ENCODE results near the gene KANSL1. TPM values are rescaled to one million over a fixed set of nuclear protein-coding genes. Genes with fewer than 3 reads are reported as not detected.

KANSL1 gene
- polyA plus RNA-seq, 1 donor from 2014 or later: 65.0 TPM

DNA sequence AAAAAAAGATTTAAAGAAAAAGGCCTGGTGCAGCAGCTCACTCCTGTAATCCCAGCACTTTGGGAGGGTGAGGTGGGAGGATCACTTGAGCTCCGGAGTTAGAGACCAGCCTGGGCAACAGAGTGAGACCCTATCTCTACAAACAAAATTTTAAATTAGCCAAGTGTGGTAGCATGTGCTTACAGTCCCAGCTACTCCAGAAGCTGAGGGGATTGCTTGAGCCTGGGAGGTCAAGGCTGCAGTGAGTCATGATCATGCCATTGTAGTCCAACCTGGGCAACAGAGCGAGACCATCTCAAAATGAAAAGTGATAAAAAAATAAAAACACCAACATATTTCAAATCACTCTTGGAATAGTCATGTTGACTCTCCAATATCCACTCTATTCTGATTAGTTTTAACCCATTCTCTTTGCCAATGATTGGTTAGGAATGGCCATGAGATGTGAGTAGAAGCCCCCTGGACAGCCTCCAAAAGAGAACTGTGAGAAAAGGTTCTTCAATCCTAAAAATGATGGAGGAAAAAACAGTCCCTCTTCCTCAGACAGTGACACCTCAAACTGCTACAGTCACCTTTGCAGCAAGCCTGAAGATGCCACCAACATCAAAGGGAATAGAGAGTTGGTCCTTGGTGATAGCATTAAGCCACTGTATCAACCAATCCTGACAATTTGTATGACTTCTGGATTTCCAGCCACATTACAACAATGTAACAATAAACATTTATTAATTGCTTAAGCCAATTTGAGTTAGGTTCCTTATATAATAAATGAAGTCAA is 2.9 kb upstream of the KANSL1 start:
- Histone ChIP-seq H3K9me2 (ENCODE audit: insufficient read depth, low read length) (no peaks in the 10 kb centered on the region), H3K4me3 (ENCODE audit: low read length) (no peak overlapping the region), H3K9ac (ENCODE audit: low read length) (no peak overlapping the region), H3K36me3 (ENCODE audit: insufficient read depth, low read length) (no peaks in the 10 kb centered on the region), H3K4me2 (ENCODE audit: low read length) (no peak overlapping the region), H2AFZ (ENCODE audit: low read depth, low read length) (no peak overlapping the region), H3K27me3 (ENCODE audit: insufficient read depth, low read depth, low read length) (peaks cover 2% of the 10 kb centered on the region), H3F3A (ENCODE audit: insufficient read depth, low read length, poor library complexity, severe bottlenecking) (peaks cover 20% of the 10 kb centered on the region), H3K79me2 (replicated peaks; ENCODE audit: insufficient read depth, low read length) (peaks cover 74% of the 10 kb centered on the region), H4K20me1 (ENCODE audit: insufficient read depth) (peaks cover 9% of the 10 kb centered on the region), H3K27ac (ENCODE audit: low read length) (no peak overlapping the region), H3K9me3 (ENCODE audit: low read length) (no peaks in the 10 kb centered on the region)
- TF ChIP-seq POLR2AphosphoS5 (IDR thresholded peaks at IDR 0.05) (no peak), EZH2 (IDR thresholded peaks at IDR 0.05; ENCODE audit: borderline replicate concordance, insufficient read depth, low read length, poor library complexity, severe bottlenecking) (no peak)

DNA sequence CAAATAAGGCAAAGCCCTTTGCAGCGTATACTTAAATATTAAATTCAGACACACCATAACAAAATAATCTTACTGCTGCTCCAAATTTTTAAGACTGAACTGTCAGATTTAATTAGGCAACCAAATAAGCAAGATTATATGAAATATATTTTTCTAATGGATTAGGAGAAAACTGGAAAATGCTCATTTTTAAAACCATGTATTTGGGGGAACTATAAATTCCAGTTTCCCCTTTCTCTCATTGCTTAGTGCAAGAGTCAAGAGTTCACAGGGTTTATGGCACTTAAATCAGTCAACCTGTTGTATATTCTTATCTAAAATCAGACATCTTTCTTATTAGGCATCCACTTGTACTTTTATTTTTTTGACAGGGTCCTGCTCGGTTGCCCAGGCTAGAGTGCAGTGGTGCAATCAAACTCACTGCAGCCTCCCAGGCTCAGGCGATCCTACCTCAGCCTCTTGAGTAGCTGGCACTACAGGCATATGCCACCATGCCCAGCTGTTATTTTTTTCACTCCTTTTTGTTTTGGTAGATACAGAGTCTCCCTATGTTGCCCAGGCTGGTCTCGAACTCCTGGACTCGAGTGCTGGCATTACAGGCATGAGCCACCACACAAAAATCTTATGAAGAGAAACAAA is 2.1 kb upstream of the KANSL1 start:
- Histone ChIP-seq H3K4me3 (ENCODE audit: low read length) (no peak overlapping the region), H3K9ac (ENCODE audit: low read length) (peak overlapping the region; percentile 35), H3K9me2 (ENCODE audit: insufficient read depth, low read length) (no peaks in the 10 kb centered on the region), H3K4me2 (ENCODE audit: low read length) (no peak overlapping the region), H3F3A (ENCODE audit: insufficient read depth, low read length, poor library complexity, severe bottlenecking) (peaks cover 23% of the 10 kb centered on the region), H3K9me3 (ENCODE audit: low read length) (no peaks in the 10 kb centered on the region), H3K27me3 (ENCODE audit: insufficient read depth, low read depth, low read length) (peaks cover 2% of the 10 kb centered on the region), H3K36me3 (ENCODE audit: insufficient read depth, low read length) (no peaks in the 10 kb centered on the region), H3K79me2 (replicated peaks; ENCODE audit: insufficient read depth, low read length) (peaks cover 76% of the 10 kb centered on the region), H3K27ac (ENCODE audit: low read length) (peak overlapping the region; percentile 56), H4K20me1 (ENCODE audit: insufficient read depth) (peaks cover 17% of the 10 kb centered on the region), H2AFZ (ENCODE audit: low read depth, low read length) (no peak overlapping the region)
- no peak for TF ChIP-seq EP300 (conservative IDR thresholded peaks at IDR 0.05; ENCODE audit: poor library complexity, severe bottlenecking)
- TF ChIP-seq RAD21 (conservative IDR thresholded peaks at IDR 0.05): no peak
- no peak for TF ChIP-seq POLR2AphosphoS5 (IDR thresholded peaks at IDR 0.05)
- no peak for TF ChIP-seq TAF1 (IDR thresholded peaks at IDR 0.05; ENCODE audit: low read depth)
- TF ChIP-seq MXI1 (conservative IDR thresholded peaks at IDR 0.05; ENCODE audit: poor library complexity, severe bottlenecking): no peak
- TF ChIP-seq, protein P1, sequence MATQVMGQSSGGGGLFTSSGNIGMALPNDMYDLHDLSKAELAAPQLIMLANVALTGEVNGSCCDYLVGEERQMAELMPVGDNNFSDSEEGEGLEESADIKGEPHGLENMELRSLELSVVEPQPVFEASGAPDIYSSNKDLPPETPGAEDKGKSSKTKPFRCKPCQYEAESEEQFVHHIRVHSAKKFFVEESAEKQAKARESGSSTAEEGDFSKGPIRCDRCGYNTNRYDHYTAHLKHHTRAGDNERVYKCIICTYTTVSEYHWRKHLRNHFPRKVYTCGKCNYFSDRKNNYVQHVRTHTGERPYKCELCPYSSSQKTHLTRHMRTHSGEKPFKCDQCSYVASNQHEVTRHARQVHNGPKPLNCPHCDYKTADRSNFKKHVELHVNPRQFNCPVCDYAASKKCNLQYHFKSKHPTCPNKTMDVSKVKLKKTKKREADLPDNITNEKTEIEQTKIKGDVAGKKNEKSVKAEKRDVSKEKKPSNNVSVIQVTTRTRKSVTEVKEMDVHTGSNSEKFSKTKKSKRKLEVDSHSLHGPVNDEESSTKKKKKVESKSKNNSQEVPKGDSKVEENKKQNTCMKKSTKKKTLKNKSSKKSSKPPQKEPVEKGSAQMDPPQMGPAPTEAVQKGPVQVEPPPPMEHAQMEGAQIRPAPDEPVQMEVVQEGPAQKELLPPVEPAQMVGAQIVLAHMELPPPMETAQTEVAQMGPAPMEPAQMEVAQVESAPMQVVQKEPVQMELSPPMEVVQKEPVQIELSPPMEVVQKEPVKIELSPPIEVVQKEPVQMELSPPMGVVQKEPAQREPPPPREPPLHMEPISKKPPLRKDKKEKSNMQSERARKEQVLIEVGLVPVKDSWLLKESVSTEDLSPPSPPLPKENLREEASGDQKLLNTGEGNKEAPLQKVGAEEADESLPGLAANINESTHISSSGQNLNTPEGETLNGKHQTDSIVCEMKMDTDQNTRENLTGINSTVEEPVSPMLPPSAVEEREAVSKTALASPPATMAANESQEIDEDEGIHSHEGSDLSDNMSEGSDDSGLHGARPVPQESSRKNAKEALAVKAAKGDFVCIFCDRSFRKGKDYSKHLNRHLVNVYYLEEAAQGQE (IDR thresholded peaks at IDR 0.05; ENCODE audit: borderline replicate concordance): no peak
- TF ChIP-seq EZH2 (IDR thresholded peaks at IDR 0.05; ENCODE audit: borderline replicate concordance, insufficient read depth, low read length, poor library complexity, severe bottlenecking): no peak
- TF ChIP-seq, protein P2, sequence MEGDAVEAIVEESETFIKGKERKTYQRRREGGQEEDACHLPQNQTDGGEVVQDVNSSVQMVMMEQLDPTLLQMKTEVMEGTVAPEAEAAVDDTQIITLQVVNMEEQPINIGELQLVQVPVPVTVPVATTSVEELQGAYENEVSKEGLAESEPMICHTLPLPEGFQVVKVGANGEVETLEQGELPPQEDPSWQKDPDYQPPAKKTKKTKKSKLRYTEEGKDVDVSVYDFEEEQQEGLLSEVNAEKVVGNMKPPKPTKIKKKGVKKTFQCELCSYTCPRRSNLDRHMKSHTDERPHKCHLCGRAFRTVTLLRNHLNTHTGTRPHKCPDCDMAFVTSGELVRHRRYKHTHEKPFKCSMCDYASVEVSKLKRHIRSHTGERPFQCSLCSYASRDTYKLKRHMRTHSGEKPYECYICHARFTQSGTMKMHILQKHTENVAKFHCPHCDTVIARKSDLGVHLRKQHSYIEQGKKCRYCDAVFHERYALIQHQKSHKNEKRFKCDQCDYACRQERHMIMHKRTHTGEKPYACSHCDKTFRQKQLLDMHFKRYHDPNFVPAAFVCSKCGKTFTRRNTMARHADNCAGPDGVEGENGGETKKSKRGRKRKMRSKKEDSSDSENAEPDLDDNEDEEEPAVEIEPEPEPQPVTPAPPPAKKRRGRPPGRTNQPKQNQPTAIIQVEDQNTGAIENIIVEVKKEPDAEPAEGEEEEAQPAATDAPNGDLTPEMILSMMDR (IDR thresholded peaks at IDR 0.05; ENCODE audit: poor library complexity, severe bottlenecking): no peak
- TF ChIP-seq SMC3 (conservative IDR thresholded peaks at IDR 0.05; ENCODE audit: poor library complexity): no peak
